ENCODE data around the gene GASK1A.

GRCh38 chr3:43062564-43063040 lies 83.5 kb downstream of the GASK1A start:
- TF ChIP-seq JUND (IDR thresholded peaks at IDR 0.05) (no peak), EGR1 (IDR thresholded peaks at IDR 0.05; ENCODE audit: low read depth in 2 of 2) (no peak)
